Nephron progenitor cell (in vitro differentiated cells): ENCODE data around the gene CIROP.

ENCODE experiments used
- DNase-seq: peaks from one replicate; pipeline ENCODE4 v3.0.0; 2021
- H3K27ac Mint-ChIP-seq: 2 replicates; pipeline ENCODE4 v1.8.0; 2021; ENCODE audit warnings: mild to moderate bottlenecking, moderate library complexity, mixed read lengths
- H3K27me3 Mint-ChIP-seq: 2 replicates; pipeline ENCODE4 v1.8.0; 2021; ENCODE audit warnings: mild to moderate bottlenecking, low read depth, mixed read lengths; ENCODE audit not compliant: poor library complexity
- H3K36me3 Mint-ChIP-seq: 2 replicates; pipeline ENCODE4 v1.8.0; 2021; ENCODE audit warnings: low read depth, mixed read lengths
- H3K4me1 Mint-ChIP-seq: 2 replicates; pipeline ENCODE4 v1.8.0; 2021; ENCODE audit warnings: mixed read lengths
- H3K4me3 Mint-ChIP-seq: 2 replicates; pipeline ENCODE4 v1.8.0; 2021; ENCODE audit warnings: mild to moderate bottlenecking, moderate library complexity, mixed read lengths
- H3K9me3 Mint-ChIP-seq: 2 replicates; pipeline ENCODE4 v1.8.0; 2021; ENCODE audit warnings: mild to moderate bottlenecking, moderate library complexity, mixed read lengths
- CTCF ChIP-seq: fragments of 200-600 bp; sonication (generic); IDR thresholded peaks from 2 replicates; pipeline ENCODE4 v1.5.0; 2021; ENCODE audit warnings: antibody characterized with exemption

Gene CIROP

GRCh38 chr14:23095196-23096108 is 9.3 kb downstream of the CIROP start, which contains the start of gene C14orf119:
Gene C14orf119 (plus strand): TSS chr14:23095505. CDS start chr14:23097659, 2,154 bp downstream.
- Mint-ChIP-seq H3K36me3 (peaks cover 39% of the 10 kb centered on the region), H3K27me3 (no peaks in the 10 kb centered on the region), H3K4me3 (no peak within 1 kb of the TSS), H3K27ac (no peak within 1 kb of the TSS), H3K9me3 (no peaks in the 10 kb centered on the region), H3K4me1 (peaks cover 6% of the 10 kb centered on the region)
- DNase-seq, result peak; percentile 100
- TF ChIP-seq CTCF, result no peak

GRCh38 chr14:23094666-23095195 is 10.1 kb downstream of the CIROP start, which contains the start of gene ACIN1:
Gene ACIN1 (minus strand): TSS chr14:23095136. CDS start chr14:23095112, 24 bp downstream.
- TF ChIP-seq CTCF, result no peak
- H3K4me3 Mint-ChIP-seq, result no peak within 1 kb of the TSS
- no peaks in the 10 kb centered on the region for H3K27me3 Mint-ChIP-seq
- H3K27ac Mint-ChIP-seq, result no peak within 1 kb of the TSS
- DNase-seq, result peak; percentile 77
- H3K36me3 Mint-ChIP-seq, result peaks cover 46% of the 10 kb centered on the region
- peaks cover 6% of the 10 kb centered on the region for H3K4me1 Mint-ChIP-seq
- H3K9me3 Mint-ChIP-seq, result no peaks in the 10 kb centered on the region

GRCh38 chr14:23093991-23094665 is 10.7 kb downstream of the CIROP start:
- no peak for TF ChIP-seq CTCF
- Mint-ChIP-seq H3K9me3 (no peaks in the 10 kb centered on the region), H3K27ac (no peak overlapping the region), H3K4me1 (peaks cover 6% of the 10 kb centered on the region), H3K27me3 (no peaks in the 10 kb centered on the region), H3K4me3 (no peak overlapping the region), H3K36me3 (peaks cover 50% of the 10 kb centered on the region)
- no peak for DNase-seq

- H3K27ac Mint-ChIP-seq, result no peak overlapping the region
- DNase-seq, result no peak
- H3K36me3 Mint-ChIP-seq, result peaks cover 44% of the 10 kb centered on the region
- no peaks in the 10 kb centered on the region for H3K9me3 Mint-ChIP-seq
- H3K27me3 Mint-ChIP-seq, result no peaks in the 10 kb centered on the region
- TF ChIP-seq CTCF, result no peak
- H3K4me1 Mint-ChIP-seq, result peaks cover 6% of the 10 kb centered on the region
- H3K4me3 Mint-ChIP-seq, result no peak overlapping the region
These were observed 11.3 kb downstream of the CIROP start for GRCh38 chr14:23093526-23093925.

GRCh38 chr14:23093104-23093503 is 11.7 kb downstream of the CIROP start:
- Mint-ChIP-seq H3K27ac (no peak overlapping the region), H3K27me3 (no peaks in the 10 kb centered on the region), H3K36me3 (peaks cover 40% of the 10 kb centered on the region), H3K4me3 (no peak overlapping the region), H3K9me3 (no peaks in the 10 kb centered on the region), H3K4me1 (peaks cover 6% of the 10 kb centered on the region)
- DNase-seq, result no peak
- no peak for TF ChIP-seq CTCF
